DLD1 (cell line): ENCODE results near the gene TMCO2.
"Not testable (repeated sequence)": the region's sequence is repeated elsewhere in the genome, so short reads cannot be mapped to it uniquely, and the experiment has no call there.

Experiments used
- in situ Hi-C: cut with HindIII; loops from 2 replicates; pipeline ENCODE4 v1.10.0; 2017; ENCODE audit warnings: low sequenced_read_pairs

Gene TMCO2

GRCh38 chr1:40247655-40248054 is at the start of gene TMCO2:
Gene TMCO2, plus strand, starts transcription at chr1:40247937. Its CDS starts 57 bp downstream, at chr1:40247994.
- in situ Hi-C loops = no loop called here

GRCh38 chr1:40199126-40199525 is 48.6 kb upstream of the TMCO2 start:
- in situ Hi-C loops = no loop called here

- in situ Hi-C loops = no loop called here
Observed at GRCh38 chr1:40204856-40205255, 42.9 kb upstream of the TMCO2 start.

- in situ Hi-C loops = no loop called here
Observed at GRCh38 chr1:40210511-40211204, 37.1 kb upstream of the TMCO2 start.

- in situ Hi-C loops = no loop called here
Observed at GRCh38 chr1:40218333-40218732, 29.4 kb upstream of the TMCO2 start.

GRCh38 chr1:40221471-40221905 is 26.2 kb upstream of the TMCO2 start:
- in situ Hi-C loops = not testable (repeated sequence)

GRCh38 chr1:40221977-40222772 is 25.6 kb upstream of the TMCO2 start:
- in situ Hi-C loops = no loop called here

- in situ Hi-C loops = no loop called here
Observed at GRCh38 chr1:40224040-40224439, 23.7 kb upstream of the TMCO2 start.

- in situ Hi-C loops = no loop called here
Observed at GRCh38 chr1:40226192-40226591, 21.5 kb upstream of the TMCO2 start.

- in situ Hi-C loops = no loop called here
Observed at GRCh38 chr1:40232444-40232843, 15.3 kb upstream of the TMCO2 start.

GRCh38 chr1:40239626-40240025 is 8.1 kb upstream of the TMCO2 start:
- in situ Hi-C loops = no loop called here

- in situ Hi-C loops = no loop called here
Observed at GRCh38 chr1:40240390-40240789, 7.3 kb upstream of the TMCO2 start.

GRCh38 chr1:40241362-40241761 is 6.4 kb upstream of the TMCO2 start:
- in situ Hi-C loops = no loop called here

GRCh38 chr1:40243351-40243750 is 4.4 kb upstream of the TMCO2 start:
- in situ Hi-C loops = no loop called here

- in situ Hi-C loops = no loop called here
Observed at GRCh38 chr1:40244138-40244744, 3.5 kb upstream of the TMCO2 start.

- in situ Hi-C loops = no loop called here
Observed at GRCh38 chr1:40245686-40246085, 2.1 kb upstream of the TMCO2 start.

- in situ Hi-C loops = no loop called here
Observed at GRCh38 chr1:40248412-40248811, 675 bp downstream of the TMCO2 start.

- in situ Hi-C loops = no loop called here
Observed at GRCh38 chr1:40251456-40251855, 3.7 kb downstream of the TMCO2 start.

- in situ Hi-C loops = no loop called here
Observed at GRCh38 chr1:40252601-40253000, 4.9 kb downstream of the TMCO2 start.

- in situ Hi-C loops = no loop called here
Observed at GRCh38 chr1:40255231-40255630, 7.5 kb downstream of the TMCO2 start.

GRCh38 chr1:40256401-40257084 is 8.8 kb downstream of the TMCO2 start:
- in situ Hi-C loops = no loop called here
